Body of pancreas (tissue), 4 donors: ENCODE measurements around the gene FYB1. TPM values are rescaled to one million over a fixed set of nuclear protein-coding genes. Genes with fewer than 3 reads are reported as not detected.
"Not testable (repeated sequence)": the region's sequence is repeated elsewhere in the genome, so short reads cannot be mapped to it uniquely, and the experiment has no call there.

ENCODE experiments used
- ATAC-seq: fragments of 150-250 bp; one replicate; pipeline ENCODE4 v1.9.1; 2016
- DNase-seq, 4 donors: peaks; one replicate each; pipeline ENCODE4 v3.0.0-alpha.2; 2019
- H3K27ac ChIP-seq, 4 donors: fragments of 200-600 bp; sonication (generic); 1 replicate in 3 of 4; 2 replicates in 1 of 4; pipeline versions ENCODE4 v1.5.1 to v1.6.1; 2016 to 2019; ENCODE audit warnings: mild to moderate bottlenecking in 1 of 4, mixed read lengths in 1 of 4, moderate library complexity in 1 of 4
- H3K27me3 ChIP-seq, 2 donors: fragments of 200-600 bp; sonication (generic); one replicate each; pipeline ENCODE4 v1.6.0; 2016; ENCODE audit warnings: mild to moderate bottlenecking in 1 of 2
- H3K36me3 ChIP-seq, 2 donors: fragments of 200-600 bp; sonication (generic); replicated peaks in 1 of 2; 2 replicates each; pipeline ENCODE4 v1.5.1; 2016; ENCODE audit warnings: low read depth in 2 of 2; ENCODE audit not compliant: insufficient read depth in 1 of 2
- H3K4me1 ChIP-seq: fragments of 200-600 bp; sonication (generic); one replicate; pipeline ENCODE4 v1.6.0; 2016
- H3K4me3 ChIP-seq, 2 donors: fragments of 200-600 bp; sonication (generic); 1 replicate in 1 of 2; 2 replicates in 1 of 2; pipeline ENCODE4 v1.5.1; 2016 to 2019
- H3K9me3 ChIP-seq, 3 donors: fragments of 200-600 bp; sonication (generic); 1 replicate in 2 of 3; 2 replicates in 1 of 3; pipeline ENCODE4 v1.5.1; 2016
- CTCF ChIP-seq, 7 experiments: fragments of 450-650 bp in 4 of 7; fragments of 200-600 bp in 3 of 7; sonication (generic) in 3 of 7; IDR thresholded peaks; one replicate each; pipeline ENCODE4 v1.5.1; 2016 to 2019; ENCODE audit warnings: antibody characterized with exemption in 7 of 7
- POLR2A ChIP-seq, 3 donors: fragments of 450-650 bp; IDR thresholded peaks; one replicate each; pipeline ENCODE4 v1.6.1; 2016; ENCODE audit warnings: antibody characterized with exemption in 3 of 3, mild to moderate bottlenecking in 2 of 3
- WGBS, 2 donors: methylation state at CpG; one replicate each; pipeline ENCODE4 v1.1.5; 2017; 5-methylcytosine and 5-hydroxymethylcytosine counted together
- intact Hi-C: fragments of 100-400 bp; cut with DNase I; formaldehyde crosslinking; loops from one replicate; pipeline ENCODE4 v1.15.1; 2023
- total RNA-seq, 2 donors: library from RNA; depleted of rRNA; stranded (reverse); fragments of >200 nt; gene quantifications; one replicate each; pipeline ENCODE4 v1.1.0, GENCODE V29; 2016

Gene FYB1
- total RNA-seq, 2 donors from 2014 or later = 2.9 to 3.0 TPM

GRCh38 chr5:39238366-39239105 is 19.2 kb upstream of the FYB1 start:
- Histone ChIP-seq H3K4me1 (no peaks in the 10 kb centered on the region), H3K27ac (no peak overlapping the region), H3K9me3 (no peaks in the 10 kb centered on the region), H3K4me3 (no peak overlapping the region), H3K36me3 (no peaks in the 10 kb centered on the region), H3K27me3 (no peaks in the 10 kb centered on the region)
- 44 to 46% methylated on average over 3 of the region's 3 CpGs for WGBS, 2 donors
- TF ChIP-seq CTCF (IDR thresholded peaks at IDR 0.05) (no peak), POLR2A (IDR thresholded peaks at IDR 0.05) (no peak)
- ATAC-seq = no peak
- intact Hi-C loops = no loop called here
- no peak for DNase-seq

GRCh38 chr5:39236718-39237117 is 17.4 kb upstream of the FYB1 start:
- no peaks in the 10 kb centered on the region for H3K27me3 ChIP-seq
- no peak overlapping the region for H3K27ac ChIP-seq
- no peaks in the 10 kb centered on the region for H3K9me3 ChIP-seq
- TF ChIP-seq CTCF (IDR thresholded peaks at IDR 0.05) (no peak), POLR2A (IDR thresholded peaks at IDR 0.05) (no peak)
- no peaks in the 10 kb centered on the region for H3K36me3 ChIP-seq
- no peaks in the 10 kb centered on the region for H3K4me1 ChIP-seq
- intact Hi-C loops = no loop called here
- DNase-seq (no peak), ATAC-seq (no peak)
- 55 to 71% methylated on average over 1 of the region's 1 CpG for WGBS, 2 donors
- H3K4me3 ChIP-seq = no peak overlapping the region

GRCh38 chr5:39235648-39236047 is 16.3 kb upstream of the FYB1 start:
- DNase-seq (no peak), ATAC-seq (no peak)
- WGBS, 2 donors = 37 to 50% methylated on average over 3 of the region's 3 CpGs
- no peaks in the 10 kb centered on the region for H3K27me3 ChIP-seq
- intact Hi-C loops = no loop called here
- H3K4me3 ChIP-seq = no peak overlapping the region
- no peak overlapping the region for H3K27ac ChIP-seq
- H3K36me3 ChIP-seq = no peaks in the 10 kb centered on the region
- H3K4me1 ChIP-seq = no peaks in the 10 kb centered on the region
- no peaks in the 10 kb centered on the region for H3K9me3 ChIP-seq
- no peak for TF ChIP-seq CTCF (IDR thresholded peaks at IDR 0.05)
- TF ChIP-seq POLR2A (IDR thresholded peaks at IDR 0.05) = no peak

GRCh38 chr5:39234494-39234893 is 15.1 kb upstream of the FYB1 start:
- 47 to 85% methylated on average over 1 of the region's 1 CpG for WGBS, 2 donors
- intact Hi-C loops, ATAC-seq: not testable (repeated sequence)

GRCh38 chr5:39233783-39234182 is 14.4 kb upstream of the FYB1 start:
- no peaks in the 10 kb centered on the region for H3K27me3 ChIP-seq
- H3K4me3 ChIP-seq = no peak overlapping the region
- no peak overlapping the region for H3K27ac ChIP-seq
- H3K4me1 ChIP-seq = no peaks in the 10 kb centered on the region
- TF ChIP-seq CTCF (IDR thresholded peaks at IDR 0.05) = no peak
- TF ChIP-seq POLR2A (IDR thresholded peaks at IDR 0.05) = no peak
- ATAC-seq (no peak), DNase-seq (no peak)
- intact Hi-C loops = no loop called here
- no peaks in the 10 kb centered on the region for H3K36me3 ChIP-seq
- whole genome bisulfite sequencing, 2 donors = 48 to 51% methylated on average over 2 of the region's 2 CpGs
- H3K9me3 ChIP-seq = no peaks in the 10 kb centered on the region

More at GRCh38 chr5:39234494-39234893, 15.1 kb upstream of the FYB1 start:
- not testable (repeated sequence) for H3K27me3 ChIP-seq, H3K27ac ChIP-seq, H3K4me1 ChIP-seq, H3K36me3 ChIP-seq, DNase-seq, H3K9me3 ChIP-seq, H3K4me3 ChIP-seq
